Bronchial epithelial cell (primary cell): ENCODE data around the gene NIPAL3. TPM values are rescaled to one million over a fixed set of nuclear protein-coding genes. Genes with fewer than 3 reads are reported as not detected.

Experiments used
- DNase-seq: peaks from one replicate; pipeline ENCODE4 v3.0.0-alpha.2; 2010; ENCODE audit warnings: low read depth
- FAIRE-seq: peaks from 2 replicates; lab custom pipeline; 2011; peaks lifted over from hg19 to GRCh38; lab: Jason Lieb, UNC
- H3K27me3 ChIP-seq: 2 replicates; pipeline ENCODE4 v1.5.1; 2011; ENCODE audit warnings: low read length; ENCODE audit not compliant: control insufficient read depth, insufficient read depth
- H3K36me3 ChIP-seq: 2 replicates; pipeline ENCODE4 v1.5.1; 2011; ENCODE audit warnings: low read length; ENCODE audit not compliant: control insufficient read depth, insufficient read depth
- H3K4me3 ChIP-seq: 2 replicates; pipeline ENCODE4 v1.5.1; 2011; ENCODE audit warnings: mild to moderate bottlenecking, low read depth, low read length, control low read depth
- total RNA-seq: library from RNA; depleted of rRNA; stranded (reverse); fragments of >200 nt; gene quantifications from 2 replicates; pipeline ENCODE4 v1.2.1, GENCODE V29; 2014
- TF ChIP-seq, protein P1 (sequence below): IDR thresholded peaks from 2 replicates; pipeline ENCODE4 v1.5.1; 2011; ENCODE audit warnings: mild to moderate bottlenecking, moderate library complexity, low read length, control low read depth, inconsistent platforms; ENCODE audit not compliant: insufficient read depth, severe bottlenecking

The NIPAL3 gene
- total RNA-seq, 1 donor from 2014 or later, result 35.8 TPM

DNA sequence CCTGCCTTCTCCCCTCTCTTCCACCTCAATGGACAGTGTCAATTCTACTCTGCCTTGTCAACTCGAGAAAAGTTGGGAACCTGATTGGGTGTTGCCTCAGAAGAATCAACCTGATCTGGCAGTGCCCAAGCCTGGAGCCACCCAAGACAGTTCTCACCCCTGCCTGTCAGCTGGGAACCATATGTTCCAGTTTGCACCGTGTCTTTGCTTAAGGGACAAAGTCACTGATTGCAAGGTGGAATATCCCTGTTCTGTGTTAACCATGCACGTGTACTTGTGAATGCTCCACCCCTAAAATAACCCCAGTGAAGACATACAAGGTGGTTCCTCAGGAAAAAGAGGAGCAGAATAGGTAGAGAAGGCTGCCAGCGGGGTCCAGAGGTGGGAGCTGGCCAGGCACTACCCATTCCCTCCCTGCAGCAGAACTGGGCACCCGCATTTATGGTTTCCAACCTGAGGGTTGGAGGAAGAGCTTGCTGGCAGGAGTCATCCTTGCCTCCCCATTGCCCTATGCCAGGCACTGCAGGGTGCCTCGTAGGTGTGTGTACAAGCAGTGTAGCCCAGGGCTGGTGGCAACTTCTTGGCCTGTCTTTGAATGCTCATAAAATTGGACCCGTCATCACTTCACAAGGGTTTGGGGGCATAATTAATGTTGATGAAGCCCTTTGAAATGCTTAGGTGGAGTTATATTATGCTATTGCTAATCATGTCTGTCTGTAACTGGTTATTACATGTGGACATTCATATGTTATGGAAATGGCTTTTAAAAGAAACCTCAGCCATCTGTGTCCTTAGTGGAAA is 11.3 kb downstream of the NIPAL3 start:
- Histone ChIP-seq H3K27me3 (no peaks in the 10 kb centered on the region), H3K4me3 (no peak overlapping the region), H3K36me3 (peaks cover 10% of the 10 kb centered on the region)
- FAIRE-seq, result no peak
- no peak for DNase-seq
- TF ChIP-seq, protein P1, sequence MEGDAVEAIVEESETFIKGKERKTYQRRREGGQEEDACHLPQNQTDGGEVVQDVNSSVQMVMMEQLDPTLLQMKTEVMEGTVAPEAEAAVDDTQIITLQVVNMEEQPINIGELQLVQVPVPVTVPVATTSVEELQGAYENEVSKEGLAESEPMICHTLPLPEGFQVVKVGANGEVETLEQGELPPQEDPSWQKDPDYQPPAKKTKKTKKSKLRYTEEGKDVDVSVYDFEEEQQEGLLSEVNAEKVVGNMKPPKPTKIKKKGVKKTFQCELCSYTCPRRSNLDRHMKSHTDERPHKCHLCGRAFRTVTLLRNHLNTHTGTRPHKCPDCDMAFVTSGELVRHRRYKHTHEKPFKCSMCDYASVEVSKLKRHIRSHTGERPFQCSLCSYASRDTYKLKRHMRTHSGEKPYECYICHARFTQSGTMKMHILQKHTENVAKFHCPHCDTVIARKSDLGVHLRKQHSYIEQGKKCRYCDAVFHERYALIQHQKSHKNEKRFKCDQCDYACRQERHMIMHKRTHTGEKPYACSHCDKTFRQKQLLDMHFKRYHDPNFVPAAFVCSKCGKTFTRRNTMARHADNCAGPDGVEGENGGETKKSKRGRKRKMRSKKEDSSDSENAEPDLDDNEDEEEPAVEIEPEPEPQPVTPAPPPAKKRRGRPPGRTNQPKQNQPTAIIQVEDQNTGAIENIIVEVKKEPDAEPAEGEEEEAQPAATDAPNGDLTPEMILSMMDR, result no peak

GRCh38 chr1:24427545-24427862 is 11.9 kb downstream of the NIPAL3 start:
- Histone ChIP-seq H3K36me3 (peaks cover 10% of the 10 kb centered on the region), H3K4me3 (no peak overlapping the region), H3K27me3 (no peaks in the 10 kb centered on the region)
- FAIRE-seq (no peak), DNase-seq (no peak)
- TF ChIP-seq, protein P1, result no peak

- no peak for DNase-seq
- Histone ChIP-seq H3K27me3 (no peaks in the 10 kb centered on the region), H3K36me3 (peaks cover 7% of the 10 kb centered on the region), H3K4me3 (no peak overlapping the region)
- no peak for FAIRE-seq
- TF ChIP-seq, protein P1, result no peak
These were observed 20.3 kb downstream of the NIPAL3 start for GRCh38 chr1:24435782-24436365.

GRCh38 chr1:24437631-24438396 is 22.2 kb downstream of the NIPAL3 start:
- TF ChIP-seq, protein P1, result no peak
- peaks cover 8% of the 10 kb centered on the region for H3K36me3 ChIP-seq
- FAIRE-seq, result no peak
- peak; percentile 33 for DNase-seq
- no peak overlapping the region for H3K4me3 ChIP-seq
- no peaks in the 10 kb centered on the region for H3K27me3 ChIP-seq

DNA sequence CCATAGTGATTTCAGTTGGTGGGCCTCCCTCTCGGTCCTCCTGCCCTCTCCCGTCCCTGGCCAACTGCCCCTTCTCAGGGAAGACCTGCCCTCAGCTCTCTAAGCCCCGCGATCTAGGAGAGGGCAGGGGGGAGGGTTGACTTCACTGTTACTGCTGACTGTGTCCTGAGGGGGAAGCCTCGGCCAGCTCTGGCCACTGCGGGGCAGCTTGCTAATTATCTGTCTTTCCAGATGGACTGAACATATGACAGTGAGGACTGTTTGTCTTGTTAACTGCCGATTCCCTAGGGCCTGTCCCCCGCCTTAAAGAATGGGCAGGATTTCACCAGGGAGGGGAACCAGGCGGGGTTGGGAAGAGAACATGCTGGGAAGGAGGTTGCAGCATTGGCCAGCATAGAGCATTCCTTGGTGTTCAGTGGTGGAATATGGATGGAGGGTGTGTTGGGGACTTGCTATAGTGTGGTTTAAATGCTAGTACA is 22.9 kb downstream of the NIPAL3 start:
- FAIRE-seq (no peak), DNase-seq (no peak)
- H3K4me3 ChIP-seq, result no peak overlapping the region
- TF ChIP-seq, protein P1, result no peak
- no peaks in the 10 kb centered on the region for H3K27me3 ChIP-seq
- peaks cover 5% of the 10 kb centered on the region for H3K36me3 ChIP-seq
